ENCODE data around the gene CIITA. TPM values are rescaled to one million over a fixed set of nuclear protein-coding genes. Genes with fewer than 3 reads are reported as not detected.

Gene CIITA
- total RNA-seq, 1 experiment from 2014 or later: 0.26 TPM

DNA sequence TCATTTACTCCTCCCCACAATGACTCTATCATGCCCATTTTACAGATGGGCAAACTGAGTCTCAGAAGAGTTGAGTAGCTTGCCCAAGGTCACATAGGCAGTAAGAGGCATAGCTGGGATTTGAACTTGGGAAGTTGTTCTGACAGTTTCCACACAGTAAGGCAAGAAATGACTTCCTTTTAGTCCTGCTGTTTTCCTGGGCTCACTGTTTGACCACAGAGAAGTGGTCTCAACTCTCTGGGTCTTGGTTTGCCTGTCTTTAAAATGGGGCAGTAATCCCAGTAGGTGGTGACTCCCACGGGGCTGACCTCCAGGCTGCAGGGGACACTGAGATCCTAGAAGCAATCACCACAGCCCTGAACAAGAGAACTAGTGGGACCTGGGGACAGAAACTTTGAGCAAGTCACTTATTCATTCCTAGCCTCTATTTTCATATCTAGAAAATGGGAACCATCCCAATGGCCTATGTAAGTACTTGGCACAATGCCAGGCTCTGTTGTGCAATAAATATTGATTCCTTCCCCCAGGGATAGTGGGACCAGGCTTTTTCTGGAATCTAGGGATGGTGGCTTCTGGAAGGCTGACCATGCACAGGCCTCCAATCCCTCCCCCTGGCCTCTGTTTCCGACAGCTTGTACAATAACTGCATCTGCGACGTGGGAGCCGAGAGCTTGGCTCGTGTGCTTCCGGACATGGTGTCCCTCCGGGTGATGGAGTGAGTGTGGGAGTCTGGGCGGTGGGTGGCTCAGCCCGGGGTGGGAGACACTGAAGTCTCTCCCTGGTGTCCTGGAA lies 44.7 kb downstream of the CIITA start (continued):
- TF ChIP-seq, protein P1, sequence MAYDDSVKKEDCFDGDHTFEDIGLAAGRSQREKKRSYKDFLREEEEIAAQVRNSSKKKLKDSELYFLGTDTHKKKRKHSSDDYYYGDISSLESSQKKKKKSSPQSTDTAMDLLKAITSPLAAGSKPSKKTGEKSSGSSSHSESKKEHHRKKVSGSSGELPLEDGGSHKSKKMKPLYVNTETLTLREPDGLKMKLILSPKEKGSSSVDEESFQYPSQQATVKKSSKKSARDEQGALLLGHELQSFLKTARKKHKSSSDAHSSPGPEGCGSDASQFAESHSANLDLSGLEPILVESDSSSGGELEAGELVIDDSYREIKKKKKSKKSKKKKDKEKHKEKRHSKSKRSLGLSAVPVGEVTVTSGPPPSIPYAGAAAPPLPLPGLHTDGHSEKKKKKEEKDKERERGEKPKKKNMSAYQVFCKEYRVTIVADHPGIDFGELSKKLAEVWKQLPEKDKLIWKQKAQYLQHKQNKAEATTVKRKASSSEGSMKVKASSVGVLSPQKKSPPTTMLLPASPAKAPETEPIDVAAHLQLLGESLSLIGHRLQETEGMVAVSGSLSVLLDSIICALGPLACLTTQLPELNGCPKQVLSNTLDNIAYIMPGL (CRISPR knock-in tag; IDR thresholded peaks at IDR 0.05): no peak
- no peak for TF ChIP-seq FOXP4 (CRISPR knock-in tag; IDR thresholded peaks at IDR 0.05)

DNA sequence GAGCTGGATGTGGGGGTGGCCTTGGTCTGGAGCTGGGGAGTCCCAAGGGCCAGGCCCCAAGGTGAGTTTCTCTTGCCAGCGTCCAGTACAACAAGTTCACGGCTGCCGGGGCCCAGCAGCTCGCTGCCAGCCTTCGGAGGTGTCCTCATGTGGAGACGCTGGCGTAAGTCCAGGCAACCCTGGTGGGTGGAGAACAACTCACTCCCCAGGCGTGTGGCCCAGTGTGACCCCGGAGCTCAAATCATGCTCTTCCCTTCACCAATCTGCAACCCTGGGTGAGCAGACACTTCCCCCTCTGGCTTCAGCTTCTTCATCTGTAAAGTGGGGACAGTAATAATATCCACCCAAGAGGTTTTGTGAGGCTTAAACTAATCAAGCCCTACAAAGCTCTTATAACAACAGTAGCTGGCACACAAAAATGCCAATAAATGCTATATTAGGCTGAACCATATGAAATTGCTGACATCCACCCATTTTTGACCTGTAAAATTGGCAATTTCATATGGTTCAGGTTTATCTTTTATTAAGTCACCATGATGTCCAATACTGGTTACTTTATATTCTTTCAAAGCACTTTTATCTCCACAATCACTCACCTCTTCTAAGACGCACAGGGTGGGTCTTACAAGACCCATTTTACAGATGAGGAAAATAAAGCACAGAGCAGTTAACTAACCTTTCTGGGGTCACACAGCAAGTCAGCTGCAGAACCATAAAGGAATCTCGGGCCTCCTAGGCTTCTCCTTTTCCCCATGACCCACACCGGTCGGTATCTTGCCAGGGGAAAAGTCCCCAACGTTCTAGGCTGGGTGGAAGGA lies 45.5 kb downstream of the CIITA start:
- H3K4me3 Mint-ChIP-seq: no peak overlapping the region
- no peaks in the 10 kb centered on the region for H3K9me3 Mint-ChIP-seq
- peaks cover 9% of the 10 kb centered on the region; the same call in 1 of the 2 replicates for H3K4me1 Mint-ChIP-seq
- H3K36me3 Mint-ChIP-seq: no peaks in the 10 kb centered on the region
- no peak overlapping the region for H3K27ac Mint-ChIP-seq
- TF ChIP-seq GABPB1 (CRISPR knock-in tag; IDR thresholded peaks at IDR 0.05) (peak; percentile 35; the same call in 1 of the 2 replicates), PRDM15 (CRISPR knock-in tag; IDR thresholded peaks at IDR 0.05) (no peak)
- no peak for ATAC-seq
- CTCF ChIA-PET: interaction anchor here (0.8 to 0.9 kb wide), 2 partner anchors 28 to 45 kb away, joined by 3 read pairs; no protein-coding TSS in a partner anchor
- DNase-seq (ENCODE audit: low spot score): no peak
- POLR2A ChIA-PET: interaction anchor here (0.5 kb wide), 1 partner anchor 1956 kb away, joined by 6 read pairs; no protein-coding TSS in a partner anchor
- no peaks in the 10 kb centered on the region; the same call in 1 of the 2 replicates for H3K27me3 Mint-ChIP-seq (ENCODE audit: low read depth)

- Mint-ChIP-seq H3K9me3 (no peaks in the 10 kb centered on the region), H3K36me3 (peaks cover 6% of the 10 kb centered on the region; the same call in 1 of the 2 replicates), H3K4me3 (no peak overlapping the region), H3K4me1 (peaks cover 9% of the 10 kb centered on the region; the same call in 1 of the 2 replicates), H3K27ac (no peak overlapping the region), H3K27me3 (ENCODE audit: low read depth) (no peaks in the 10 kb centered on the region; the same call in 1 of the 2 replicates)
- DNase-seq (ENCODE audit: low spot score) (no peak), ATAC-seq (no peak)
- TF ChIP-seq, protein P2, sequence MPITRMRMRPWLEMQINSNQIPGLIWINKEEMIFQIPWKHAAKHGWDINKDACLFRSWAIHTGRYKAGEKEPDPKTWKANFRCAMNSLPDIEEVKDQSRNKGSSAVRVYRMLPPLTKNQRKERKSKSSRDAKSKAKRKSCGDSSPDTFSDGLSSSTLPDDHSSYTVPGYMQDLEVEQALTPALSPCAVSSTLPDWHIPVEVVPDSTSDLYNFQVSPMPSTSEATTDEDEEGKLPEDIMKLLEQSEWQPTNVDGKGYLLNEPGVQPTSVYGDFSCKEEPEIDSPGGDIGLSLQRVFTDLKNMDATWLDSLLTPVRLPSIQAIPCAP (CRISPR knock-in tag; IDR thresholded peaks at IDR 0.05): no peak
- no peak for TF ChIP-seq MLX (CRISPR knock-in tag; IDR thresholded peaks at IDR 0.05)
- no peak for TF ChIP-seq HMGA2 (CRISPR knock-in tag; IDR thresholded peaks at IDR 0.05)
- POLR2A ChIA-PET: interaction anchor here (0.5 kb wide), 1 partner anchor 1956 kb away, joined by 6 read pairs; no protein-coding TSS in a partner anchor
- CTCF ChIA-PET: interaction anchor here (0.8 to 0.9 kb wide), 2 partner anchors 27 to 45 kb away, joined by 3 read pairs; no protein-coding TSS in a partner anchor
These were observed 46.2 kb downstream of the CIITA start for GRCh38 chr16:10923146-10923649.
